ENCODE data around the gene COPG1.

DNA sequence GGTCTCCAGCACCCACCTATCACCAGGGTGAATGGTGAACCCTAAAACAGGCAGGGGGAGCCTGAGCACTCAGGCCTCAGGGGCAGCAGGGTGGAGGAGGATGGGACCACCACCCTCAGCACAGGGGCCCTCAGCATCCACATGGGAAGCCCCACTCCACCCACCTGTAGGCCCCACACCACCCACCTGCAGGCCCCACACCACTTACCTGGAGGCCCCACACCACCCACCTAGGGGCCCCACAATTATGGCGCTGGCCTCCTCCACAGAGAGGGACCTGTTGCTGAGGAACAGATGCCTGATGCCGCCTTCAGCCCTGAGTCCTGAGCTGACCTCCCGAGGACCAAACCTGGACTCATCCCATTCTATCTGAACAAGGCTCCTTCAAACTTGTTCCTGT, 76.0 kb downstream of the COPG1 start:
- TF ChIP-seq POLR2A (IDR thresholded peaks at IDR 0.05) (no peak), EP300 (IDR thresholded peaks at IDR 0.05) (no peak)
- TF ChIP-seq, protein P1, sequence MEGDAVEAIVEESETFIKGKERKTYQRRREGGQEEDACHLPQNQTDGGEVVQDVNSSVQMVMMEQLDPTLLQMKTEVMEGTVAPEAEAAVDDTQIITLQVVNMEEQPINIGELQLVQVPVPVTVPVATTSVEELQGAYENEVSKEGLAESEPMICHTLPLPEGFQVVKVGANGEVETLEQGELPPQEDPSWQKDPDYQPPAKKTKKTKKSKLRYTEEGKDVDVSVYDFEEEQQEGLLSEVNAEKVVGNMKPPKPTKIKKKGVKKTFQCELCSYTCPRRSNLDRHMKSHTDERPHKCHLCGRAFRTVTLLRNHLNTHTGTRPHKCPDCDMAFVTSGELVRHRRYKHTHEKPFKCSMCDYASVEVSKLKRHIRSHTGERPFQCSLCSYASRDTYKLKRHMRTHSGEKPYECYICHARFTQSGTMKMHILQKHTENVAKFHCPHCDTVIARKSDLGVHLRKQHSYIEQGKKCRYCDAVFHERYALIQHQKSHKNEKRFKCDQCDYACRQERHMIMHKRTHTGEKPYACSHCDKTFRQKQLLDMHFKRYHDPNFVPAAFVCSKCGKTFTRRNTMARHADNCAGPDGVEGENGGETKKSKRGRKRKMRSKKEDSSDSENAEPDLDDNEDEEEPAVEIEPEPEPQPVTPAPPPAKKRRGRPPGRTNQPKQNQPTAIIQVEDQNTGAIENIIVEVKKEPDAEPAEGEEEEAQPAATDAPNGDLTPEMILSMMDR (IDR thresholded peaks at IDR 0.05), result no peak
